ENCODE data around the gene VAPA.

Gene VAPA

DNA sequence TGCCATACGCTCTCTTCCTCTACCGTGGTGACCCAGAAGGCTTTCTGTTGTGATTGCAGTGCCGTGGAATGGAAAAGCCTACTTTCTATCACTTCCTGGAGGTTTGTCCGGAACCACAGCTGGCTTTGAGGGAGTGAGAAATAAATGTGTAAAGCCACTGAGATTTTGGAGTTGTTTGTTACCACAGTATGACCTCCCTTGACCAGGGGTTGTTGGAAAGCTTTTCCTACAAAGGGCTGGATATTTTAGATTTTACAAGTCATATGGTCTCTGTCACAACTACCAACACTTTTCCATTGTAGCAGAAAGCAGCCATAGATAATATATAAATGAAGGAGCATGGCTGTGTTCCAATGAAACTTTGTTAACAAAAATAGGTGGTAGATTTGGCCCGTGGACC is 70.3 kb downstream of the VAPA start:
- DNase-seq = no peak

DNA sequence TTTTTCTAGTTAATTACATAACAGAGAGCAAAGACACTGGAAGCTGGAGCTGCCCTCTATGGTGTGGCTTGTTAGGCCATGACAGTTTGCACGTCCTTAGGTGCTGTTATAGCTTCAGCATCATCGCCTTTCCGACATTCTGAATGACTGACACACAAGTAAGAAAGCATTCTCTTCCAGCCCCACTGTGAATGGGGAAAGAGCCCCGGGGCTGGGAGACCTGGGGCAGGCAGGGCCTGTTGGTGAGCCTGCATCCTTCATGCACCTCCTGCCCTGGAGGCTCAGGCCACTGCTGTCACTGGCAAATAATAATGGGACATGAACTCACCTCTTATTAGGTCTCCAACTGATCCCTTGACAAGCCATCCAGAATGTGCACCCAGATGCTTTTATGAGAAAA is 71.8 kb downstream of the VAPA start:
- no peak for DNase-seq

DNA sequence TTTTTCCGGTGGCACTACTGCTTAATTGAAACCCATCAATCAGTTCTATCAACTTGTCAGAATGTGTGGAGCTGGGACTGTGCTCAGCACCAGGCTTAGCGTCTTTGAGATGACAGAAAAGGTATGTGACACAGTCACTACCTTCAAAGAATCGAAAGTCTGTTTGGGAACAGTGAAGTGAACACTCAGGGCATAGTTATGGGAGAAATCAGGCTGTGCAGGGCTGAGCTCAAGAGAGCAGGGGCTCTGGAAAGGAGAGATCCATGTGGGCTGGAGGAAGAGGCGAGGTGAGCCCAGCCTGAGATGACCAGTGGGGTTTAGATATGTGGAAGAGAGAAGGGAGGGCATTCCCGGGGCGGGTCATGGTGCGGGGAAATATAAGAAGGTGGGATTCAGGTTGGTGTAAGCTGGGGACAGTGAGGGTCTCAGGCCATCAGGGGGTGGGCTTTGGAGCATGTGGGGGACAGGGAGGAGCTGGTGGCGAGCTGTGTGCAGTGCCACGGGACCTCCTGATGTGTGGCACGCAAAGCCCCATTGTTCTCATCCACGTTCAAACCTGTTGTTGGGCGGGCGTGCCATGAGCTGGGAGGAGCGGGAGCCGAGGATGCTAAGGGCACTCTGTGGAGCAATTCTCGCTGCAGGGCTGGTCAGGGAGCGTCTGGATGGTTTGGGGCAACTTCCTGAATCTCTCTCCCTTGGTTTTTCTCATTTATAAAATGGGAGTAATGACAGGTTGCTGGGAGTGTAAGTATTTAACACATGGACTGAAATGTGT is 72.5 kb downstream of the VAPA start:
- no peak for DNase-seq

- DNase-seq = no peak
These were observed 73.5 kb downstream of the VAPA start for GRCh38 chr18:9987345-9987744.

DNA sequence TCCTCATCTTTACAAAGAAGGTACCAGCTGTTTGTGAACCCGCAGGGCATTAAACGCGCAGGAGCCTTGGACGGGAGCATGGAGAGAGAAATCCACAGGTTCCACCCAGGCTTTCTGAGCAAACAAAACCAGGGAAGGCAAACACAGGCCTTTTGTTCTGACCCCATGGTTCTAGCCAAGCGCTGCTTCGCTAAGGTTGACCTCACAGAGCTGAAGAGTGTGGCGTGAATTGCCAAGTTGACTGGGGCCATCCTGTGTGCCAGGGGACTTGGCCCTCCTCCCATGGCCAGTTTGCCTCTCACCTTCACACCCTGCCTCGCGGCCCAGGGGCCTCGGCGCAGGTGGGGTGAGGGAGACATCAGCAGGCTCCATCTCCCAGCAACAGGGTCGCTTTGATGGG is 74.1 kb downstream of the VAPA start:
- no peak for DNase-seq

DNA sequence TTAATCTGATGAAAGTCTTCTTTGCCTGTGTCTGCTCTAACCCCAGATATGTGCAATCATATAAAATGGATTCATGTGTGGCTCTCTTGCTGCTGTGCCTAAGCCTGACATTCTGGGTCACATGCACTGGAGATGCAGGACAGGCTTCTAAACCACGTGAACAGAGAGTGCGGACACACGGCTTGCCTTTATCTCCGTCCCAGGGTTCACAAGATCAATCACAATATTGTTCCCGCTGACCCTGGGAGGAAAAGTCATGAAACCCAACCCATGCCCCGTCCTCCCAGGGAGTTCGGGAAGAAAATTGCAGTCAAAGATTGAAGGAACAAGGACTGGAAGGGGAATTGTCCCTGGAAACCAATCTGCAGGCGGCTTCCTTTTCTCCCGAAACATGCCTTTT is 74.8 kb downstream of the VAPA start:
- no peak for DNase-seq

GRCh38 chr18:9989481-9989880 is 75.7 kb downstream of the VAPA start:
- no peak for DNase-seq

GRCh38 chr18:9991011-9992000 is 77.5 kb downstream of the VAPA start:
- no peak for DNase-seq

DNA sequence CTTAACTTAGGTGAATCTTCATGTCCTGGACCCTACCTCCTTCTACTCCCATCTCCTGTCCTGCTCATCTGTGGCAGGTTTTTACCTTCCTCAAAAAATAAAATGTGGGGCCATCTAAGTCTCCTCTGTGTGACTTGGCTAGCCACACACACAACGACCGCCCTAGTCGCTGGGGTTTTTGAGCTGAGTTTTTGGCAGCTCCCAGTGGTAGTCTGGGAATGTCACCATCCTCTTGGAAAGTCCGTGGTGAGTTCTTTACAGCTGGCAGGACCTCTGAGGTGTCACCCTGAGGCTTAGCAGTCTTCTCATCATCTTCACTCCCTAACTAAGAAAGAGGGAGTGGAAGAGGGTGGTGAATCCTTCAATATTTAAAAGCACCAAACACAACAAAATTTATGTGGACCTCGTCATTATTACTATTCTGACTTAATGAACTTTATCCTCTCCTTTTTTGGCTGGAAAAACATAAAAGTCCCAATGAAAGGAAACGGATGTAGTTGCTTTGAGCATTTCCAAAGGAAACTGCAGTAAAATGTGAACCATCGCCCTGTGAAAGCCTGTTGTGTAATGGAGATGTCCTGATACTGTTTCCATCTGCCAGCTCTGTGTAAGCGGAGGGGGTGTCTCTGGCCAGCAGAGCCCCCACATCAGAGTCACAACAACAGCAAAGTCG is 78.6 kb downstream of the VAPA start:
- DNase-seq = no peak

GRCh38 chr18:9992973-9993520 is 79.2 kb downstream of the VAPA start:
- no peak for DNase-seq

- no peak for DNase-seq
These were observed 79.8 kb downstream of the VAPA start for GRCh38 chr18:9993521-9994025.

DNA sequence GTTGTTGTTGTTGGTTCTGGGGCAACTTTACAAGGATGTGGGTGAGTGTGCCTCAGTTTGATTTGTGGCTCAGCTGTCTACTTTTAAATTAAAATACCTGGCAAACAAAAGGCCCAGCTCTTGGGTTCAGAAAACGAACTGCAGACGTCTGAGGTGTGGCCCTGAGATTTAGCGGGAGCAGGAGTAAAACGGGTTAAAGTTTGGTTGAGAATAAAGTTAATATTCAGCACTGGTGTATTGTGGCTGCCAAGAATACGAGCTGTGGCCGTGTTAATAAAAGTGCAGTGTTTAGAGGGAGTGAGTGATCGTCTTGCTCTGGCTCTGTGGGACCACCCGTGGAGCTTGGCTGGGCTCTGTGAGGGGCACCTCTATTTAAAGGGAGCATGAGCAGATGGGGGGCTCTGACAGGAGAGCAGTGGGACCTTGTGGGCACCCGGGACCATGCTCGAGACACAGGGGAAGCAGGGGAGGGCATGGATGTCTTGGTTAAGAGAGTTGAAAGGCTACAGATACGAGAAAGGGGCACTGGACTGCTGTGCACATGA is 80.3 kb downstream of the VAPA start:
- no peak for DNase-seq

DNA sequence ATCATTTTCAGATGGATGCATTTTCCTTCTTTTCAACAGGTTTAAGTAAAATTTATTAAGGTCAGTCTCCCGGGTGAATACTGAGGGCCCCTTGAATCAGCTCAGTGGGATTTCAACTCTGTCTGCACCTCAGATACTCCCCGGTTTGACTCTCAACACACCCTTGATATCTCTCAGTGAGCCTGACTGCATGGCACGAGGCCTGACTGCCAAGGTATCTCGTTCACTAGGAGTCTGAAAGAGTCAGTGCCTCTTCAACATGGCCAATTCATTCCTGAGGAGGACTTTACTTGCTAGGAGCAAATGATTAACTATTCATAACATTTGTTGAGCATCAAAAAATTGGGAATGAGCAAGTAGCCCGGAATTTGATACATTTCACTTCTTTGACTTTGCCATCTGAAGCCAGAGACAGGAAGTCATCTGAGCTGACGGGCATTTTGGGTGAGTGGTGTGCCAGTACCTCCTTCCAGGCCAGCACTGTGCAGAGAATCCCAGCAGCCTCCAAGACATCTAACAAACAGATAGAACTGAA is 81.0 kb downstream of the VAPA start:
- DNase-seq = no peak

GRCh38 chr18:9995631-9996030 is 81.8 kb downstream of the VAPA start:
- no peak for DNase-seq

- no peak for DNase-seq
These were observed 82.3 kb downstream of the VAPA start for GRCh38 chr18:9996094-9996493.

DNA sequence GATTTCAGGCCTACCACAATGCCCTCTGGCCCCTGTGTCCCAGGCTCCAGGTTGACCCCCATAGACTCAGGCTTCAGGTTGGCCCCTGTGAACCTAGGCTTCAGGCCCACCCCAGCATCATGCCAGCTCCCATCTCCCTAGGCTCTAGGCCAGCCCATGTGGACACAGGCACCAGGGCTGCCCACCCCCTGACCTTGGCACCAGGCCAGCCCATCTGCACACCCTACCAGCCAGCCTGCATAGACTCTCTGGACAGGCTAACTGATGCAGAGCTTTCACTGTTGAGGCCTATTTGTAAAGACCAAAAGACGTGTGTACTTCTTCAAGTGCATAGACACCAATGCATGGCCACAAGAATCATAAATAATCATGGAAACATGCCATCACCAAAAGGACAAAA is 83.9 kb downstream of the VAPA start:
- no peak for DNase-seq

GRCh38 chr18:9998330-9998729 is 84.5 kb downstream of the VAPA start:
- no peak for DNase-seq

GRCh38 chr18:10002280-10002679 is 88.5 kb downstream of the VAPA start:
- peak; percentile 20 for DNase-seq

DNA sequence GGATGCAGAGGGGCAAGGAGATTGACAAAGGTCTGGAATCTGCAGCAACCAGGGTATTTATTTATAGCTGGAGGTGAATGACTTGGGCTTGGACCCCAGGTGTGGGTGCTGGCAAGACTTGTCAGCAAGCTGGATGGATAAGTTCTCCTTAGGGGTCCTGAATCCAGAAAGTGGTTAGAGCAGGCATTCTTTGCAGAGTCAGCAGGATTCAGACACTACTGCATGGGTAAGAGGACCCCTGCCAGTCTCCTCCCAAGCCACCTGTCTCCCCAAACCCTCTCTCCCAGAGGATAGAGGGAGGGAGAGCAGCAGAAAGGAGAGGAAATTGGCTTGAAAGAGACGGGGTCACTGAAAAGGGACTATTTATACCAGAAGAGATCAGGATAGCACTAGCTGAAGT is 89.5 kb downstream of the VAPA start:
- DNase-seq = no peak

DNA sequence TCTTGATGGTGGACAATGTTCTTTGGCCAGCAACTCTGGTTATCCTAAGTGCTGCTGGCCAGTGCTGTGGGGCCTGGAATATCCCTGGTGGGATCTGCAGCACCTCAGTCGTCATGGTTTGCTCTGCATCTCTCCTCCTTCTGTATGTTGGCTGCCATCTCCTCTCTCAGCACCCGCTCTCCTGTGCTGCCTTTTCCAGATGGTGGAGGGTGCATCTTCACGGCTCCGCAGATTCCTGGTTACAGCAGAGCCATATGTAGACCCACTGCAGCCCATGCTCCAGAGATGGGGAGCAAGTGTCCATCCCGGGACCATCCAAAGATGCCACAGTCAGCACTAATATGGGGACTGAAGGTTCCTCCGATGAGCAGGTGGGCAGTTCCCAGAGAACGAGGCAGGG is 90.0 kb downstream of the VAPA start:
- no peak for DNase-seq

DNA sequence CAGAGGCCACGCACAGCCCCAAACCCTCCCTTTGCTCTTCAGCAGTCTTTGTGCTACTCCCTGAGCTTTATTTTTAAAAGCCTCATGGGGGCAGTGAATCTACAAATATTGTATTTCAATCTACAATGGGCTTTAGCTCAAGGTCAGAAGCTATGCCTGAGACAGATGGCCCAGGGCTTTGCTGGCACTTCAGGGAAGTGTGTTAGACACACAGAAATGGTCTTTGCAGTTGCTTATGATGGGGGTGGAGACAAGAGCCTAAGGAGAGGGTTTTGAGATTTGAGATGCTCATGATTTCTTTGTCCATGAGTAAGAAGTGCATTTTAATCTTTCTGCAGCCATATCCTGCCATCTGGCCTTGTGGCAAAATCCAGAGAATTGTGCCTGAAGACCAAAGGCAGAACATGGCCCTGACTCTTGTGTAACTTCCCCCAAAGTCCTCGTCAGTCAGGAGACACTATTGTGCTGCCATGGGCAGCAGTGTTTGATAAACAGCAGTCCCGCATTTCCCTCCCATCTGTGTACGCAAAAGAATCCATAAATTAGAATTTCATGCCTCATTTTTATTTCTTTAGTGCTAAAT is 92.6 kb downstream of the VAPA start:
- peak; percentile 55 for DNase-seq
